GM12878 (cell line): ENCODE measurements around the gene SLC15A3. TPM values are rescaled to one million over a fixed set of nuclear protein-coding genes. Genes with fewer than 3 reads are reported as not detected.
A peak's percentile ranks its signal among the peaks of the same experiment; 100 is the strongest.

Experiments
- BACH1 ChIP-seq: fragments of 450-650 bp; IDR thresholded peaks from 2 replicates; pipeline ENCODE4 v1.6.1; 2017; ENCODE audit warnings: mild to moderate bottlenecking, borderline replicate concordance
- BMI1 ChIP-seq: fragments of 450-650 bp; IDR thresholded peaks from 2 replicates; pipeline ENCODE4 v1.6.1; 2016; ENCODE audit warnings: mild to moderate bottlenecking, moderate library complexity, borderline replicate concordance
- CEBPB ChIP-seq, 2 experiments: fragments of 150-350 bp in 1 of 2; IDR thresholded peaks; 2 replicates each; pipeline ENCODE4 v1.6.1; 2012 to 2014; ENCODE audit warnings: low read depth in 2 of 2, low read length in 2 of 2, borderline replicate concordance in 1 of 2, inconsistent platforms in 1 of 2
- CHD4 ChIP-seq: fragments of 200-600 bp; sonication (generic); IDR thresholded peaks from 2 replicates; pipeline ENCODE4 v1.6.1; 2016; ENCODE audit warnings: mild to moderate bottlenecking
- EED ChIP-seq: sonication (generic); IDR thresholded peaks from 2 replicates; pipeline ENCODE4 v1.6.1; 2016; ENCODE audit warnings: antibody characterized with exemption, low read depth
- ESRRA ChIP-seq: IDR thresholded peaks from 2 replicates; pipeline ENCODE4 v1.6.1; 2012; ENCODE audit warnings: mild to moderate bottlenecking, low read length, improper control_type of control experiment
- FOXM1 ChIP-seq: IDR thresholded peaks from 2 replicates; pipeline ENCODE4 v1.6.1; 2012; ENCODE audit warnings: low read depth, mild to moderate bottlenecking, inconsistent platforms, low read length, moderate library complexity
- GATAD2B ChIP-seq: fragments of 450-650 bp; conservative IDR thresholded peaks from 2 replicates; pipeline ENCODE4 v1.6.1; 2017; ENCODE audit warnings: low read depth, mild to moderate bottlenecking, moderate library complexity
- JUNB ChIP-seq: IDR thresholded peaks from 2 replicates; pipeline ENCODE4 v1.6.1; 2016; ENCODE audit warnings: antibody characterized with exemption, mild to moderate bottlenecking
- NR2C1 ChIP-seq: fragments of 450-650 bp; IDR thresholded peaks from 2 replicates; pipeline ENCODE4 v1.6.1; 2017; ENCODE audit warnings: antibody characterized with exemption, mild to moderate bottlenecking, moderate library complexity
- POLR2AphosphoS2 ChIP-seq: IDR thresholded peaks from 2 replicates; pipeline ENCODE4 v1.6.1; 2011; ENCODE audit warnings: low read depth, mild to moderate bottlenecking, low read length, improper control_type of control experiment, moderate library complexity
- RAD51 ChIP-seq: fragments of 450-650 bp; IDR thresholded peaks from 2 replicates; pipeline ENCODE4 v1.6.1; 2016; ENCODE audit warnings: moderate library complexity, mild to moderate bottlenecking, inconsistent platforms
- RELA ChIP-seq: fragments of 450-650 bp; IDR thresholded peaks from 2 replicates; pipeline ENCODE4 v1.8.0; 2014; ENCODE audit warnings: borderline replicate concordance; ENCODE audit not compliant: partially characterized antibody
- SMAD1 ChIP-seq: fragments of 450-650 bp; IDR thresholded peaks from 2 replicates; pipeline ENCODE4 v1.6.1; 2018; ENCODE audit warnings: mild to moderate bottlenecking, low read depth; ENCODE audit not compliant: partially characterized antibody
- SREBF2 ChIP-seq: IDR thresholded peaks from 2 replicates; pipeline ENCODE4 v1.6.1; 2012; ENCODE audit warnings: mild to moderate bottlenecking, low read length
- STAT3 ChIP-seq: IDR thresholded peaks from 2 replicates; pipeline ENCODE4 v1.6.1; 2011; ENCODE audit warnings: low read depth, low read length, improper control_type of control experiment
- TARDBP ChIP-seq: IDR thresholded peaks from 2 replicates; pipeline ENCODE4 v1.6.1; 2016; ENCODE audit warnings: borderline replicate concordance
- TCF12 ChIP-seq: IDR thresholded peaks from 2 replicates; pipeline ENCODE4 v1.6.1; 2011; ENCODE audit warnings: low read depth, mild to moderate bottlenecking, low read length
- TCF7 ChIP-seq: IDR thresholded peaks from 2 replicates; pipeline ENCODE4 v1.6.1; 2014; ENCODE audit warnings: antibody characterized with exemption, borderline replicate concordance
- YBX1 ChIP-seq: fragments of 450-650 bp; IDR thresholded peaks from 2 replicates; pipeline ENCODE4 v1.6.1; 2016; ENCODE audit warnings: antibody characterized with exemption
- YY1 ChIP-seq: IDR thresholded peaks from 2 replicates; pipeline ENCODE4 v1.6.1; 2011; ENCODE audit warnings: low read depth, mild to moderate bottlenecking, low read length
- ZNF217 ChIP-seq: fragments of 450-650 bp; IDR thresholded peaks from 2 replicates; pipeline ENCODE4 v1.6.1; 2017; ENCODE audit warnings: antibody characterized with exemption, mild to moderate bottlenecking
- polyA plus RNA-seq, 11 experiments: library from polyadenylated mRNA; depleted of rRNA in 4 of 11; unstranded in 6 of 11; stranded (reverse) in 5 of 11; fragments of >200 nt; fragmentation: Nextera tagmentation in 4 of 11; fragmentation: Illumina TruSeq in 1 of 11; extraction: Ambion mirVana in 4 of 11; extraction: Trizol in 1 of 11; gene quantifications; 1 replicate in 1 of 11; 2 replicates in 10 of 11; pipeline versions ENCODE4 v1.2.1 to v1.2.3, GENCODE V29; 2011 to 2016; ENCODE audit warnings: inconsistent platforms in 2 of 11, missing spikeins in 2 of 11, low read depth in 1 of 11
- total RNA-seq, 4 experiments: library from RNA; depleted of rRNA in 3 of 4; stranded (reverse); fragments of >200 nt in 3 of 4; fragmentation: Illumina TruSeq in 1 of 4; extraction: Trizol in 1 of 4; gene quantifications; 2 replicates each; pipeline versions ENCODE4 v1.2.1 to v1.2.3, GENCODE V29; 2013 to 2021
- TF ChIP-seq, protein P1 (sequence below): fragments of 450-650 bp; IDR thresholded peaks from 2 replicates; pipeline ENCODE4 v1.6.1; 2017; ENCODE audit warnings: mild to moderate bottlenecking
- TF ChIP-seq, protein P2 (sequence below): fragments of 450-650 bp; IDR thresholded peaks from 2 replicates; pipeline ENCODE4 v1.6.1; 2016; ENCODE audit warnings: mild to moderate bottlenecking
- TF ChIP-seq, protein P3 (sequence below): fragments of 450-650 bp; conservative IDR thresholded peaks from 2 replicates; pipeline ENCODE4 v1.6.1; 2017; ENCODE audit warnings: mild to moderate bottlenecking, moderate library complexity
- TF ChIP-seq, protein P4 (sequence below): IDR thresholded peaks from 2 replicates; pipeline ENCODE4 v1.6.1; 2011; ENCODE audit warnings: mild to moderate bottlenecking, low read depth, low read length, moderate library complexity; ENCODE audit not compliant: insufficient replicate concordance

Gene SLC15A3
- total and polyA plus RNA-seq, 10 of the 15 experiments (the other 5 are each of a cell fraction or from before 2014, with no cell fraction given): 17.7 to 102 (median 55.8) TPM

DNA sequence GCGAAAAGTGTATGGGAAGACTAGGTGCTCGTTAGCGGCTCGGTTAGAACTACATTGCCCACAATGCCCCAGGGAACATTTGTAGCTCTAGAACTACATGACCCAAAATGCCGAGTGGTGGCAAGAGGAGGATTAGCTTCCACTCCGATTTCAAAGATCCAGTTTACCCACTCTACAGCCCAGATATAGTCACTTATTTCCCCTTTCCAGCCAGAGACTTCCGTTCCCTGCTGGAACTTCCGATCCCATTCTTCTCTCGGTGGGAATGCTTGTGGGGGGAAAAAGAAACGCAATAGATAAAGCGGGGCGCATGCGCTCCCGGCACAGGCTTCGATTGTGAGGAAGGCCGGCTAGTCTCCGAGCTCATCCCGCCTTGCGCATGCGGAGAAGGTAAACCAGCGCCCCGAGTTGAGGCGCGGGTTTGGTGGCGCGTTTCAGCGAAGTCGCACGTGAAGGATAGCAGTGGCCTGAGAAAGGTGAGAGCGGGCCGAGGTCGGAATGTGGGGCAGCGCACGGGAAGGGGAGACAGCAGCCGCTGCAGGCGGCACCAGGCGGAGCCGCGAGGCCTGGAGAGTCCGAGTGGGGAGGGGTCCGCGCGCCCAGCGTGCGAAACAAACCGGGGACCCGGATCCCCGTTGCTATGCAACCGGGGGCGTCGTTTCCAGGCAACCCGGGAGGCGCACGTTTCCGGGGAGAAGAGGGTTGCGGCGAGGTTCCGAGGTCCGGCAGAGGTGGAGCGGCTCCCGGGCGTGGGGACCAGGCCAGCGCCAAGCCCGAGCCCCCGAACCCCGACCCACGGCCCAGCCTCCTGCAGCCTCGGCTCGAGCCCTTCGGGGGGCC, 38.0 kb downstream of the SLC15A3 start, which contains the start of gene TMEM109 (continued):
- TF ChIP-seq RAD51: 0 out of 2 replicates have a peak, but pooled peaks have one; percentile 9
- peak; percentile 70; the same call in 1 of the 2 replicates for TF ChIP-seq YY1
- TF ChIP-seq, protein P1, sequence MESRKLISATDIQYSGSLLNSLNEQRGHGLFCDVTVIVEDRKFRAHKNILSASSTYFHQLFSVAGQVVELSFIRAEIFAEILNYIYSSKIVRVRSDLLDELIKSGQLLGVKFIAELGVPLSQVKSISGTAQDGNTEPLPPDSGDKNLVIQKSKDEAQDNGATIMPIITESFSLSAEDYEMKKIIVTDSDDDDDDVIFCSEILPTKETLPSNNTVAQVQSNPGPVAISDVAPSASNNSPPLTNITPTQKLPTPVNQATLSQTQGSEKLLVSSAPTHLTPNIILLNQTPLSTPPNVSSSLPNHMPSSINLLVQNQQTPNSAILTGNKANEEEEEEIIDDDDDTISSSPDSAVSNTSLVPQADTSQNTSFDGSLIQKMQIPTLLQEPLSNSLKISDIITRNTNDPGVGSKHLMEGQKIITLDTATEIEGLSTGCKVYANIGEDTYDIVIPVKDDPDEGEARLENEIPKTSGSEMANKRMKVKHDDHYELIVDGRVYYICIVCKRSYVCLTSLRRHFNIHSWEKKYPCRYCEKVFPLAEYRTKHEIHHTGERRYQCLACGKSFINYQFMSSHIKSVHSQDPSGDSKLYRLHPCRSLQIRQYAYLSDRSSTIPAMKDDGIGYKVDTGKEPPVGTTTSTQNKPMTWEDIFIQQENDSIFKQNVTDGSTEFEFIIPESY: no peak
- no peak for TF ChIP-seq BACH1
- TF ChIP-seq NR2C1: peak; percentile 45; the same call in 1 of the 2 replicates
- TF ChIP-seq, protein P2, sequence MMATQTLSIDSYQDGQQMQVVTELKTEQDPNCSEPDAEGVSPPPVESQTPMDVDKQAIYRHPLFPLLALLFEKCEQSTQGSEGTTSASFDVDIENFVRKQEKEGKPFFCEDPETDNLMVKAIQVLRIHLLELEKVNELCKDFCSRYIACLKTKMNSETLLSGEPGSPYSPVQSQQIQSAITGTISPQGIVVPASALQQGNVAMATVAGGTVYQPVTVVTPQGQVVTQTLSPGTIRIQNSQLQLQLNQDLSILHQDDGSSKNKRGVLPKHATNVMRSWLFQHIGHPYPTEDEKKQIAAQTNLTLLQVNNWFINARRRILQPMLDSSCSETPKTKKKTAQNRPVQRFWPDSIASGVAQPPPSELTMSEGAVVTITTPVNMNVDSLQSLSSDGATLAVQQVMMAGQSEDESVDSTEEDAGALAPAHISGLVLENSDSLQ: no peak
- peak; percentile 86 for TF ChIP-seq TARDBP
- TF ChIP-seq ZNF217: no peak
- TF ChIP-seq SMAD1: no peak
- TF ChIP-seq, protein P3, sequence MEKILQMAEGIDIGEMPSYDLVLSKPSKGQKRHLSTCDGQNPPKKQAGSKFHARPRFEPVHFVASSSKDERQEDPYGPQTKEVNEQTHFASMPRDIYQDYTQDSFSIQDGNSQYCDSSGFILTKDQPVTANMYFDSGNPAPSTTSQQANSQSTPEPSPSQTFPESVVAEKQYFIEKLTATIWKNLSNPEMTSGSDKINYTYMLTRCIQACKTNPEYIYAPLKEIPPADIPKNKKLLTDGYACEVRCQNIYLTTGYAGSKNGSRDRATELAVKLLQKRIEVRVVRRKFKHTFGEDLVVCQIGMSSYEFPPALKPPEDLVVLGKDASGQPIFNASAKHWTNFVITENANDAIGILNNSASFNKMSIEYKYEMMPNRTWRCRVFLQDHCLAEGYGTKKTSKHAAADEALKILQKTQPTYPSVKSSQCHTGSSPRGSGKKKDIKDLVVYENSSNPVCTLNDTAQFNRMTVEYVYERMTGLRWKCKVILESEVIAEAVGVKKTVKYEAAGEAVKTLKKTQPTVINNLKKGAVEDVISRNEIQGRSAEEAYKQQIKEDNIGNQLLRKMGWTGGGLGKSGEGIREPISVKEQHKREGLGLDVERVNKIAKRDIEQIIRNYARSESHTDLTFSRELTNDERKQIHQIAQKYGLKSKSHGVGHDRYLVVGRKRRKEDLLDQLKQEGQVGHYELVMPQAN: peak; percentile 81; the same call in 1 of the 2 replicates
- TF ChIP-seq EED: peak; percentile 20; the same call in 1 of the 2 replicates
- 0 out of 2 replicates have a peak, but pooled peaks have one; percentile 9 for TF ChIP-seq TCF12
- no peak for TF ChIP-seq TCF7
- TF ChIP-seq ESRRA: no peak; the same call in 1 of the 2 replicates
- TF ChIP-seq, protein P4, sequence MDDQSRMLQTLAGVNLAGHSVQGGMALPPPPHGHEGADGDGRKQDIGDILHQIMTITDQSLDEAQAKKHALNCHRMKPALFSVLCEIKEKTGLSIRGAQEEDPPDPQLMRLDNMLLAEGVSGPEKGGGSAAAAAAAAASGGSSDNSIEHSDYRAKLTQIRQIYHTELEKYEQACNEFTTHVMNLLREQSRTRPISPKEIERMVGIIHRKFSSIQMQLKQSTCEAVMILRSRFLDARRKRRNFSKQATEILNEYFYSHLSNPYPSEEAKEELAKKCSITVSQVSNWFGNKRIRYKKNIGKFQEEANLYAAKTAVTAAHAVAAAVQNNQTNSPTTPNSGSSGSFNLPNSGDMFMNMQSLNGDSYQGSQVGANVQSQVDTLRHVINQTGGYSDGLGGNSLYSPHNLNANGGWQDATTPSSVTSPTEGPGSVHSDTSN: no peak
- no peak for TF ChIP-seq CHD4
- no peak for TF ChIP-seq POLR2AphosphoS2
- TF ChIP-seq CEBPB (IDR thresholded peaks at IDR 0.05; ENCODE audit: borderline replicate concordance in 1 of 2, low read depth in 2 of 2, low read length in 2 of 2): no peak
- TF ChIP-seq SREBF2: no peak
- no peak for TF ChIP-seq STAT3
- peak; percentile 92 for TF ChIP-seq BMI1
- no peak for TF ChIP-seq YBX1
- TF ChIP-seq RELA: peak; percentile 41
- peak; percentile 66; the same call in 1 of the 2 replicates for TF ChIP-seq GATAD2B
- TF ChIP-seq FOXM1: no peak
- TF ChIP-seq JUNB: no peak
